Measurements from ENCODE around the gene EXOC6B.
"Not testable (repeated sequence)": the region's sequence is repeated elsewhere in the genome, so short reads cannot be mapped to it uniquely, and the experiment has no call there.

DNA sequence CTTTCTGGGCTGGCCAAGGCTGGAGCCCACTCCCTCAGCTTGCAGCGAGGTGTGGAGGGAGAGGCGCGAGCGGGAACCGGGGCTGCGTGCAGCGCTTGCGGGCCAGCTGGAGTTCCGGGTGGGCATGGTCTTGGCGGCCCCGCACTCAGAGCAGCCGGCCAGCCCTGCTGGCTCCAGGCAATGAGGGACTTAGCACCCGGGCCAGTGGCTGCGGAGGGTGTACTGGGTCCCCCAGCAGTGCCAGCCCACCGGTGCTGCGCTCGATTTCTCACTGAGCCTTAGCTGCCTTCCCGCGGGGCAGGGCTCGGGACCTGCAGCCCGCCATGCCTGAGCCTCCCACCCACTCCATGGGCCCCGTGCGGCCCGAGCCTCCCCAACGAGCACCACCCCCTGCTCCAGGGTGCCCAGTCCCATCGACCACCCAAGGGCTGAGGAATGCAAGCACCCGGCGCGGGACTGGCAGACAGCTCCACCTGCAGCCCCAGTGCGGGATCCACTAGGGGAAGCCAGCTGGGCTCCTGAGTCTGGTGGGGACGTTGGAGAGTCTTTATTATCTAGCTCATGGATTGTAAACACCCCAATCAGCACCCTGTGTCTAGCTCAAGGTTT lies 404.0 kb downstream of the EXOC6B start:
- TF ChIP-seq, protein P1, sequence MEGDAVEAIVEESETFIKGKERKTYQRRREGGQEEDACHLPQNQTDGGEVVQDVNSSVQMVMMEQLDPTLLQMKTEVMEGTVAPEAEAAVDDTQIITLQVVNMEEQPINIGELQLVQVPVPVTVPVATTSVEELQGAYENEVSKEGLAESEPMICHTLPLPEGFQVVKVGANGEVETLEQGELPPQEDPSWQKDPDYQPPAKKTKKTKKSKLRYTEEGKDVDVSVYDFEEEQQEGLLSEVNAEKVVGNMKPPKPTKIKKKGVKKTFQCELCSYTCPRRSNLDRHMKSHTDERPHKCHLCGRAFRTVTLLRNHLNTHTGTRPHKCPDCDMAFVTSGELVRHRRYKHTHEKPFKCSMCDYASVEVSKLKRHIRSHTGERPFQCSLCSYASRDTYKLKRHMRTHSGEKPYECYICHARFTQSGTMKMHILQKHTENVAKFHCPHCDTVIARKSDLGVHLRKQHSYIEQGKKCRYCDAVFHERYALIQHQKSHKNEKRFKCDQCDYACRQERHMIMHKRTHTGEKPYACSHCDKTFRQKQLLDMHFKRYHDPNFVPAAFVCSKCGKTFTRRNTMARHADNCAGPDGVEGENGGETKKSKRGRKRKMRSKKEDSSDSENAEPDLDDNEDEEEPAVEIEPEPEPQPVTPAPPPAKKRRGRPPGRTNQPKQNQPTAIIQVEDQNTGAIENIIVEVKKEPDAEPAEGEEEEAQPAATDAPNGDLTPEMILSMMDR (IDR thresholded peaks at IDR 0.05): not testable (repeated sequence)
- not testable (repeated sequence) for TF ChIP-seq POLR2AphosphoS5 (IDR thresholded peaks at IDR 0.05)

Measured in suprapubic skin (tissue), 3 donors.